HL-60/S4 treated with retinoic acid at 250 ng/mL for 4 days and 3 days (cell line): Measurements from ENCODE around the gene PRSS38.
"Not testable (repeated sequence)": the region's sequence is repeated elsewhere in the genome, so short reads cannot be mapped to it uniquely, and the experiment has no call there.

ENCODE experiments used
- in situ Hi-C: fragments of 300-500 bp; cut with MboI; formaldehyde crosslinking; loops from 2 replicates; pipeline ENCODE4 v1.7.0; 2022; ENCODE audit warnings: low sequenced_read_pairs

The PRSS38 gene

GRCh38 chr1:227838181-227838580 is 22.7 kb downstream of the PRSS38 start:
- in situ Hi-C loops: no loop called here

GRCh38 chr1:227841096-227841495 is 25.6 kb downstream of the PRSS38 start:
- in situ Hi-C loops: no loop called here

GRCh38 chr1:227844320-227845146 is 29.1 kb downstream of the PRSS38 start:
- in situ Hi-C loops: no loop called here

DNA sequence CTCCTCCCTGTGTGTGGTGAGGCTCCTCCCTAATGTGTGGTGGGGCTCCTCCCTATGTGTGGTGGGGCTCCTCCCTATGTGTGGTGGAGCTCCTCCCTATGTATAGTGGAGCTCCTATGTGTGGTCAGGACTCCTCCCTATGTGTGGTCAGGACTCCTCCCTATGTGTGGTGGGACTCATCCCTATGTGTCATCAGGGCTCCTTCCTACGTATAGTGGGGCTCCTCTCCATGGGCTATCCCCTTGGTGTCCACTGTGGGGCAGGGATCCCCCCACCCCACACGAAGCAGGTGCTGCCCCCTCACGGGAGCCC is 29.6 kb downstream of the PRSS38 start:
- in situ Hi-C loops: no loop called here

GRCh38 chr1:227845519-227845918 is 30.0 kb downstream of the PRSS38 start:
- in situ Hi-C loops: no loop called here

GRCh38 chr1:227846265-227846858 is 30.9 kb downstream of the PRSS38 start:
- in situ Hi-C loops: no loop called here

- in situ Hi-C loops: not testable (repeated sequence)
Measured at GRCh38 chr1:227847046-227847445, 31.6 kb downstream of the PRSS38 start.

- in situ Hi-C loops: no loop called here
Measured at GRCh38 chr1:227848430-227848932, 33.0 kb downstream of the PRSS38 start.

DNA sequence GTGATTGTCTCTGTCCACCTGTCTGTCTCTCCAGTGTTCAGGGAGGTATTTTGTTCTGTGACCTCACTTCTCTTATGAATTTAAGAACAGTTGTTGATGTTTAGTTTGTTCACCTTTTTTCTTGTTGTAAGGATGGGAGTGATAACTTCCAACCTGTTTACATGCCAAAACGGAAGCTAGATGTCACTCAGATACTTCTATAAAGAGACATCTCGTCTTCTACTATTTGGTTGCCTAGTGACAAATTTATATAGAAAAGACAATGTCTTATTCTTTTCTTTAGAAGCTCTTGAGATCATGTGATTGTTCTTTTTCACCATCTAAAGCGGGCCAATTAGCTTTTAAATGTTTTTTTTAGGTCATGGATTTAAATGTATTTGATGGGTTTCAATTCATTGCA is 33.8 kb downstream of the PRSS38 start:
- in situ Hi-C loops: no loop called here

DNA sequence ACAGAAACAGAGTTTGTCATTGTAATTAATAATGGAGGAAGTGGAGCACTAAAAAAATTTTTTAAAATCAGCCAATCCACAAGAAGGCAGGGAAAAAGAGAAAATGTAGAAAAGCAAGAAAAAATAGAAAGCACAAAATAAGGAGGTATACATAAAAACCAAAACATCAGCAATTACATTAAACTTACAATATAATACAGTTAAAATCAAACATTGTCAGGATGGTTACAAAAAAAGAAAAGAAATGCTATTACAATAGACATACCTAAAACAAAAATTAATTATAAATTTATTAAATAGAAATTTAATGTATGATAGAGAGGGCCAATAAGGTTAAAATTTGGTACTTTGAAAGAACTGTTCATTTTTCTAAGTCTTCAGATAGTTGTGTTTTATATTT is 38.7 kb downstream of the PRSS38 start:
- in situ Hi-C loops: no loop called here

GRCh38 chr1:227855687-227856086 is 40.2 kb downstream of the PRSS38 start:
- in situ Hi-C loops: no loop called here

DNA sequence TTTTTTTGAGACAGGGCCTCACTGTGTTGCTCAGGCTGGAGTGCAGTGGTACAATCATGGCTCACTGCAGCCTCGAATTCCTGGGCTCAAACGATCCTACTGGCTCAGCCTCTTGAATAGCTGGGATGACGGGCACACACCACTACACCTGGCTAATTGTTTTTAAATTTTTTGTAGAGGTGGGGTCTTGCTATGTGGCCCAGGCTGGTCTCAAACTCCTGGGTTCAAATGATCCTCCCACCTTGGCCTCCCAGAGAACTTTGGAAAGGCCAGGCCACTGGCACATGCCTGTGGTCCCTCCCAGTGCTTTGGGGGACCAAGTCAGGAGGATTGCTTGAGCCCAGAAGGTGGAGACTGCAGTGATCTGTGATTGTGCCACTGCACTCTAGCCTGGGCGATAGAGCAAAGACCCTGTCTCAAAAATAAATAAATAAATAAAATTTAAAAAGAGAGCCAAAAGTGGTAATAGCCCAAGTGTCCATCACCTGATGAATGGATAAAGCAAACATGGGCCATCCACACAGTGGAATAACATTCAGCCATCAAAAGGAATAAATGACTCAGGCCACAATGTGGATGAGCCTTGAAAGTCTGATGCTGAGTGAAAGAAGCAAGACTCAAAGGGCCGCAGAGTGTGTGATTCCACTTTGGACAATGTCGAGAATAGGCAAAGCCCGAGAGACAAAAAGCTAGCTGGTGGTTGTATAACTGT is 40.8 kb downstream of the PRSS38 start:
- in situ Hi-C loops: no loop called here

GRCh38 chr1:227864882-227865281 is 49.4 kb downstream of the PRSS38 start:
- in situ Hi-C loops: no loop called here

GRCh38 chr1:227869279-227869842 is 53.9 kb downstream of the PRSS38 start:
- in situ Hi-C loops: no loop called here

- in situ Hi-C loops: no loop called here
Measured at GRCh38 chr1:227869851-227870305, 54.4 kb downstream of the PRSS38 start.

- in situ Hi-C loops: no loop called here
Measured at GRCh38 chr1:227870366-227870765, 54.9 kb downstream of the PRSS38 start.

DNA sequence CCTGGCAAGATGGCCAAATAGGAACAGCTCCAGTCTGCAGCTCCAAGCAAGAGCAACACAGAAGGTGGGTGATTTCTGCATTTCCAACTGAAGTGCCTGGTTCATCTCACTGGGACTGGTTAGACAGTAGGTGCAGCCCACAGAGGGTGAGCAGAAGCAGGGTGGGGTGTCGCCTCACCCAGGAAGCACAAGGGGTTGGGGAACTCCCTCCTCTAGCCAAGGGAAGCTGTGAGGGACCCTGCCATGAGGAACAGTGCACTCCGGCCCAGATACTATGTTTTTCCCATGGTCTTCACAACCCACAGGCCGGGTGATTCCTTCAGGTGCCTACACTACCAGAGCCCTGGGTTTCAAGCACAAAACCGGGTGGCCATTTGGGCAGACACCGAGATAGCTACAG is 56.4 kb downstream of the PRSS38 start:
- in situ Hi-C loops: not testable (repeated sequence)

- in situ Hi-C loops: not testable (repeated sequence)
Measured at GRCh38 chr1:227877810-227878209, 62.3 kb downstream of the PRSS38 start.

GRCh38 chr1:227880342-227880924 is 65.0 kb downstream of the PRSS38 start:
- in situ Hi-C loops: no loop called here

DNA sequence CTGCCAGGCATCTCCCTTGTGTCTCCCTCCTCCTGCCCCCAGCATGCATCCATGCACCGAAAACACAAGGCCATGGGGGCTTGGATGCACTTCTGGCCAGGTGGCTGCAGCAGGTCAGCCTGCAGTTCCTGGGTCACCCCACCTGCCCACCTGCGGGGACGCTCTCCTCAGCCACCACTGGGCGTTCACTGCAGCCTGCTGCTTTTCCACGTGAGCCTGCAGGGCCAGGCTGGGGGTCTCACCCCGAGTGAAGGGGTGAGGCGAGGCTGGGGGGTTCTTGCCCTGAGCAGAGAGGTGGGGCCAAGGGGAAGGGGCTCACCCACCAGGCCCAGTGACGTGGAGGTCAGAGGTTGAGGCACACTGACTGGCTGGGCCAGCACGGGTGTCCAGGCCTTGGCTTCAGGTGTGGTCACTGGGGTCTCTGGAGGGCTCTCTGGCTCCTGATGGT is 67.6 kb downstream of the PRSS38 start:
- in situ Hi-C loops: no loop called here
